ENCODE results near the gene C1orf74.

DNA sequence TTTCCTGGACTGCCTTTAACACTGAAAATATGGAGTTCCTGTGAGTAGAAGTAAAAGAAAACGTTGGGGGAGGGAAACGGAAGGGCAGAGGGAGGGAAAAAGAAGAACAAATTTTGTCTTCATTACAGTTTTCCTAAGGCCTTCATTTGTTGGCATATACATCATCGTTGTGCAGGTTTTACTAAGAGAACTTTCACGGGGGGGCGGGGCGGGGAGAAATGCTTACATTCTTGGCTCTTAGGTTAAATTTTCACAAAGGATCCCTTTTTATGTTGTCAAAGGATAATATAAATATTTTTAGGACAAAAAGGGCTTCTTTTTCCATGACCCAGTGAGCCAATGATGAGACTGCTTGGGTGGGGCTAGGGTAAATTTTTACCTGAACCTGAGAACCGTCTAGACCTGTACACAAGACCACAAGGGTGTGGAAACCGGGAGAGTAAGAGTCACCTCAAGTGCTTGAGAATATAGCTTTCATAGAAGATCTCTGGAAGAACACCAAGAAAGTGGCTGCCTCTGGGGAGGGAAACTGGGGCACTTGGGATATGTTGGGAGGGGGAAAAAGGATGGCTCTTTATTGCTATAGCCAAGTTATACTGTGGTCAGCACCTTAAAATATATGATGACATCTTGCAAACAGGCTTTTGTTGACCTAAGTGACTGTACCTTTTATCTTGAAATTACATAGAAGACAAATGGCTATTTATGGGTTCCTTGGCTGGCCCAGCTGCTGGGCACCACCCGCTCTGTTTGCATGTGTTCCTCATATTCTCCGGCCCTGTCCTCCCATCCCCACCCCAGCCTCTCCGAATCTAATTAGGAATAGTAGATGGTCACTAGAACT lies 41.5 kb upstream of the C1orf74 start:
- TF ChIP-seq, protein P1, sequence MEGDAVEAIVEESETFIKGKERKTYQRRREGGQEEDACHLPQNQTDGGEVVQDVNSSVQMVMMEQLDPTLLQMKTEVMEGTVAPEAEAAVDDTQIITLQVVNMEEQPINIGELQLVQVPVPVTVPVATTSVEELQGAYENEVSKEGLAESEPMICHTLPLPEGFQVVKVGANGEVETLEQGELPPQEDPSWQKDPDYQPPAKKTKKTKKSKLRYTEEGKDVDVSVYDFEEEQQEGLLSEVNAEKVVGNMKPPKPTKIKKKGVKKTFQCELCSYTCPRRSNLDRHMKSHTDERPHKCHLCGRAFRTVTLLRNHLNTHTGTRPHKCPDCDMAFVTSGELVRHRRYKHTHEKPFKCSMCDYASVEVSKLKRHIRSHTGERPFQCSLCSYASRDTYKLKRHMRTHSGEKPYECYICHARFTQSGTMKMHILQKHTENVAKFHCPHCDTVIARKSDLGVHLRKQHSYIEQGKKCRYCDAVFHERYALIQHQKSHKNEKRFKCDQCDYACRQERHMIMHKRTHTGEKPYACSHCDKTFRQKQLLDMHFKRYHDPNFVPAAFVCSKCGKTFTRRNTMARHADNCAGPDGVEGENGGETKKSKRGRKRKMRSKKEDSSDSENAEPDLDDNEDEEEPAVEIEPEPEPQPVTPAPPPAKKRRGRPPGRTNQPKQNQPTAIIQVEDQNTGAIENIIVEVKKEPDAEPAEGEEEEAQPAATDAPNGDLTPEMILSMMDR (IDR thresholded peaks at IDR 0.05; ENCODE audit: insufficient read depth, low read length), result no peak
- TF ChIP-seq SPI1 (IDR thresholded peaks at IDR 0.05; ENCODE audit: borderline replicate concordance, low read depth) (no peak), POLR2AphosphoS5 (IDR thresholded peaks at IDR 0.05; ENCODE audit: low read depth) (no peak), GABPA (IDR thresholded peaks at IDR 0.05; ENCODE audit: low read depth) (no peak)
- TF ChIP-seq, protein P2, sequence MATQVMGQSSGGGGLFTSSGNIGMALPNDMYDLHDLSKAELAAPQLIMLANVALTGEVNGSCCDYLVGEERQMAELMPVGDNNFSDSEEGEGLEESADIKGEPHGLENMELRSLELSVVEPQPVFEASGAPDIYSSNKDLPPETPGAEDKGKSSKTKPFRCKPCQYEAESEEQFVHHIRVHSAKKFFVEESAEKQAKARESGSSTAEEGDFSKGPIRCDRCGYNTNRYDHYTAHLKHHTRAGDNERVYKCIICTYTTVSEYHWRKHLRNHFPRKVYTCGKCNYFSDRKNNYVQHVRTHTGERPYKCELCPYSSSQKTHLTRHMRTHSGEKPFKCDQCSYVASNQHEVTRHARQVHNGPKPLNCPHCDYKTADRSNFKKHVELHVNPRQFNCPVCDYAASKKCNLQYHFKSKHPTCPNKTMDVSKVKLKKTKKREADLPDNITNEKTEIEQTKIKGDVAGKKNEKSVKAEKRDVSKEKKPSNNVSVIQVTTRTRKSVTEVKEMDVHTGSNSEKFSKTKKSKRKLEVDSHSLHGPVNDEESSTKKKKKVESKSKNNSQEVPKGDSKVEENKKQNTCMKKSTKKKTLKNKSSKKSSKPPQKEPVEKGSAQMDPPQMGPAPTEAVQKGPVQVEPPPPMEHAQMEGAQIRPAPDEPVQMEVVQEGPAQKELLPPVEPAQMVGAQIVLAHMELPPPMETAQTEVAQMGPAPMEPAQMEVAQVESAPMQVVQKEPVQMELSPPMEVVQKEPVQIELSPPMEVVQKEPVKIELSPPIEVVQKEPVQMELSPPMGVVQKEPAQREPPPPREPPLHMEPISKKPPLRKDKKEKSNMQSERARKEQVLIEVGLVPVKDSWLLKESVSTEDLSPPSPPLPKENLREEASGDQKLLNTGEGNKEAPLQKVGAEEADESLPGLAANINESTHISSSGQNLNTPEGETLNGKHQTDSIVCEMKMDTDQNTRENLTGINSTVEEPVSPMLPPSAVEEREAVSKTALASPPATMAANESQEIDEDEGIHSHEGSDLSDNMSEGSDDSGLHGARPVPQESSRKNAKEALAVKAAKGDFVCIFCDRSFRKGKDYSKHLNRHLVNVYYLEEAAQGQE (IDR thresholded peaks at IDR 0.05; ENCODE audit: insufficient replicate concordance, low read depth), result no peak

Measured in HL-60 (cell line).